Fibroblast of villous mesenchyme (primary cell): ENCODE results near the gene RAD18. TPM values are rescaled to one million over a fixed set of nuclear protein-coding genes. Genes with fewer than 3 reads are reported as not detected.
A peak's percentile ranks its signal among the peaks of the same experiment; 100 is the strongest.

Source experiments
- DNase-seq: peaks from one replicate; pipeline ENCODE4 v3.0.0-alpha.2; 2010; ENCODE audit warnings: low read depth
- H3K4me3 ChIP-seq: 2 replicates; pipeline ENCODE4 v1.5.1; 2011; ENCODE audit warnings: low read depth, mild to moderate bottlenecking, low read length
- CTCF ChIP-seq: IDR thresholded peaks from 2 replicates; pipeline ENCODE4 v1.5.1; 2012; ENCODE audit warnings: low read depth, mild to moderate bottlenecking, low read length; ENCODE audit not compliant: insufficient read depth
- total RNA-seq: library from RNA; depleted of rRNA; stranded (reverse); fragments of >200 nt; gene quantifications from 2 replicates; pipeline ENCODE4 v1.2.3, GENCODE V29; 2012

The RAD18 gene
- total RNA-seq, 1 donor: 18.1 TPM

DNA sequence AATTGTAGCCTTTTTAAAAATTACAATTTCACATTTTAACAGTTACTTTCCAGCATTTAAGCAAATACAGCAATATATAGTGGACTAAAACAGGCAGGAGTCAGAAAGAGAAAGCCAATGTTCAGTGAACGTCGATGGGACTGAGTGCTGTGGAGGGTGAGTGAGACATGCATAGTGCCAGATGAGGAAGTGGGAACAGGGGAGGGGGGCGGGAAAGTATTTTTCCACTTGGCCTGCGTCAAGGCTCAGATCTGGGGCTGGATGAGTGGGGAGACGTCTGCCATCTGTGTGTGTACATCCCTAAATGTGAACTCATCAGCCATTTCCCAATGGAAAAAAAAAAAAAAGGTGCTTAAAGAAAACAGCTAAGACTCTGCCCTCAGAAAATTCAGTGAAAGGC is 19.2 kb upstream of the RAD18 start:
- peak; percentile 81 for DNase-seq
- H3K4me3 ChIP-seq: no peak overlapping the region
- TF ChIP-seq CTCF: no peak

DNA sequence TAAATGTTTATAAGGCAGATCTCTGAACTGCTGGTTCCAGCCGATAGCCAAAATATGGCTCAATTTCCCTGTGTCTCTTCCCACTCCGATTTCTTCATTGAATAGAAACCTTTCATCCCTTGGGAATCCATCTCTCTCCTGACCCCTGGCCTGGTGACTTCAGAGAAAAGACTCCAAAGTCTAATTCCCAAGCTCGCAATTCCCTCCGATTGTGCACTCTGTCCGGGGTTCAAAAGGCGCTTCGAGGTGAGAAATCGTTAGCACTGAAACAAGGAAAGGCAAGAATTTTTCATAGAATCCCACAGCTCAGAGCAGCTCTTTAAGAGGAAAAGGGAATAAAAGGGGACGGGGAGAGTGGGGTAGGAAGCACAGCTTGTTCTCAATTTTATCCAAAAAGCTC is 18.4 kb upstream of the RAD18 start:
- no peak for DNase-seq
- no peak for TF ChIP-seq CTCF
- no peak overlapping the region for H3K4me3 ChIP-seq

DNA sequence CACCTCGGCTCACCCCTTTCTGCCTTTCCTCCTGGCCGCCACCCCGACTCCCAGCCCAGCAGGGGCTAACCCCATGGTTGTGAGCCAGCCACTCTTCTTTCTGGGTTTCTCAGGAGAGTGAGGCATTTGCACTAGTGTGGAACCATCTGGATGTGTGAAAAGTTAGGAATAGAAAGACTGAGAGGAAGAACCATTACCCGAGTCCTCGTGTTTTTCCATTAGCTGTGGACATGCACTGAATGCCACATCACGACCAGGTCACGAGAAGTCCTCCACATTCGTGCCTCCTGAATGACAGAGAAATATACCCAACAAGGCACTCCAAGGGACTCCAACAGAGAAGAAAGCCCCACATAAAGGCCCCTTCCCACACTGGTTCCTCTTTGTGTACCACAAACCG is 18.0 kb upstream of the RAD18 start:
- H3K4me3 ChIP-seq: no peak overlapping the region
- DNase-seq: no peak
- TF ChIP-seq CTCF: no peak

DNA sequence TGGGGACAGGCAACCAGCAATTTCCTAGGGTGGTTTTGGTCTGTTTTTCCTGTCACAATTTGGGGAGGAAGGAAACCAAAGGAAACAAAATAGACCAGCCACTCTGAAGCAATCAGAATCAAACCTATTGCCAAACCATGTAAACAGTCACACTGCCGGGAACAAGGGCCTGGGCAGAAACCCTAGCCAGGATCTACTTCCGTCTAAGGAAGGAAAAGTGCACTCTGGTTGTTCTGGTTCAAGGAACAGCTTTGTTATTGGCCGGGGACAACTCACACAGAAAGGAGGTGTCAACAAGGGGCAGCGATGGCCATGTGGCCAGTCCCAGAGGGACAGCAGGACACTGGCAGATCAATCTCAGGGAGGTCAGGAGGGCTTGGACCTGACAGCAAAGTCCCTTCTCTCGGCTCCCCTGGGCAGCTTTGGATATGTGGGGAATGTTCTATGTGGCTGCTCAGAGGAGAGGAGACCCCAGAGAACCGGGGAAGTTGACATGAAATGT is 17.5 kb upstream of the RAD18 start:
- TF ChIP-seq CTCF: no peak
- DNase-seq: no peak
- H3K4me3 ChIP-seq: no peak overlapping the region

DNA sequence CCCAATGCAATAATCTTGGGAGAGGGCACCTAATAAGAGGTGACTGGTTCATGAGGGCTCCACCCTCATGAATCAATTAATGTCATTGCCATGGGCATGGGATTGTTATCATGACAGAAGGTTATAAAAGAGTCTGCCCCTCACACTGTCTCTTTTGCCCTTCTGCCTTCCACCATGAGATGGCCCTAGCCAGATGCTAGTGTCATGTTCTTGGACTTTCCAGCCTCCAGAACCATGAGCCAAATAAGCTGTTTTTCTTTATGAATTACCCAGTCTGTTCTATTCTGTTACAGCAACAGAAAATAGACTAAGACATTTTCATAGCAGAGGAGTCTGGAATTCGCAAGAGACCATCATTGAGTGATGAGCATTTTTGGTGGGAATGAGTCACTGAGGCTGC is 16.0 kb upstream of the RAD18 start:
- DNase-seq: no peak
- H3K4me3 ChIP-seq: no peak overlapping the region
- TF ChIP-seq CTCF: no peak

GRCh38 chr3:8978551-8978950 is 15.3 kb upstream of the RAD18 start:
- DNase-seq: no peak
- H3K4me3 ChIP-seq: no peak overlapping the region
- TF ChIP-seq CTCF: no peak

DNA sequence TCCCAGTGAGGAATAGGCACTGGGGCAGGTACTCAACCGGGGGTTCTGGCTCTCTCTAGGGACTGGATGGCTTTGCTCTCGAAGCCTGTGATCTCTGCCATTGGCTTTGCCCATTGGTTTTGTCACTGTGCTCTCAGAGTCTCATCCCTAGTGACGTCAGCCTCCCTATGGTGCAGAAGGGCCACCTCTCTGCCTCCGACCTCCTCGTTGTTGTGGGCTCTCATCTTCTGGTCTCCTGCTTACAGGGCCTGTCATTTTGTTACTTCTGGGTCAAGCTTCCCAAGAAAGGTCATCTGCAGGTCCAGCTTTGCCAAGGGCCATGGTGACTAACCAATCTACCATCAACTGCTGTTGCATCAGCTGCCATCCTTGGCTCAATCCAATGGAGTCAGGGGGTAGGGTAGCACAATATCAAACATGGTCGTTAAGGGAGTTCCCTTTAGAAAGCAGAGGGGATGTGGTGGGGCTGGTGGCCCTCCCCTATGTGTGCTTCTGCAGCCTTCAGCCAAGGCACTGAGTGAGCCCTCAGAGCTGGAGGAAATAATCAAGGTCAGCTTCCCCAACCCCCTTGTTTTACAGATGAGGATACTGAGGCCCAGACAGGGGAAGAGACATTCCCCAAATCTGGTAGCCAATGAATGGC is 13.4 kb upstream of the RAD18 start:
- TF ChIP-seq CTCF: no peak
- no peak for DNase-seq
- no peak overlapping the region for H3K4me3 ChIP-seq
